Right cardiac atrium (tissue), 5 donors: ENCODE data around the gene BORCS6. TPM values are rescaled to one million over a fixed set of nuclear protein-coding genes. Genes with fewer than 3 reads are reported as not detected.
"Not testable (repeated sequence)": the region's sequence is repeated elsewhere in the genome, so short reads cannot be mapped to it uniquely, and the experiment has no call there.

ENCODE experiments used
- ATAC-seq, 2 donors: fragments of 200-7000 bp; cut with Tn5 transposase; one replicate each; pipeline versions ENCODE4 v1.8.0 to v1.9.1; 2020; ENCODE audit warnings: moderate library complexity in 2 of 2, mild to moderate bottlenecking in 1 of 2
- DNase-seq, 3 donors: peaks; one replicate each; pipeline ENCODE4 v3.0.0-alpha.2; 2020
- H3K27ac ChIP-seq: one replicate; pipeline ENCODE4 v1.5.1; 2013; ENCODE audit warnings: mild to moderate bottlenecking, low read length, control low read depth, moderate library complexity
- H3K27me3 ChIP-seq: one replicate; pipeline ENCODE4 v1.6.1; 2013; ENCODE audit not compliant: control insufficient read depth, insufficient read depth
- H3K4me1 ChIP-seq: one replicate; pipeline ENCODE4 v1.6.1; 2013; ENCODE audit warnings: low read length; ENCODE audit not compliant: control insufficient read depth, insufficient read depth
- H3K4me3 ChIP-seq: one replicate; pipeline ENCODE4 v1.5.1; 2013; ENCODE audit warnings: low read length, control low read depth
- H3K9me3 ChIP-seq: one replicate; pipeline ENCODE4 v1.6.1; 2013; ENCODE audit warnings: low read length; ENCODE audit not compliant: control insufficient read depth
- WGBS: extraction: QIAGEN DNeasy Blood & Tissue Kit; methylation state at CpG from one replicate; pipeline ENCODE4 v1.1.7; 2013; 5-methylcytosine and 5-hydroxymethylcytosine counted together
- intact Hi-C, 4 donors: fragments of 100-400 bp; cut with DNase I; formaldehyde crosslinking; loops; one replicate each; pipeline versions ENCODE4 v1.11.0 to v1.14.0; 2022 to 2023
- polyA plus RNA-seq: library from polyadenylated mRNA; stranded (reverse); fragments of 200-250 nt; gene quantifications from one replicate; pipeline ENCODE4 v1.2.3, GENCODE V29; 2013
- total RNA-seq, 4 donors: library from RNA; stranded (reverse); fragmentation: NEBNext Ultra II Directional; extraction: Animal tissue kit (Norgen Biotek cat#: 25700); gene quantifications; one replicate each; pipeline ENCODE4 v1.2.1, GENCODE V29; 2021
- donor health status: healthy with polysubstance abuse.
- donor health status: DM: no; HTN: yes; CAD: no.
- donor health status: DM: no; HTN: no; CAD: no.
- donor health status: DM: no; HTN: yes; CAD: no; lungs with severe emphysema.
- donor health status: DM: yes; HTN: yes; CAD: no.

Gene BORCS6
- total and polyA plus RNA-seq, 5 donors, result 7.0 to 9.9 (median 9.5) TPM

DNA sequence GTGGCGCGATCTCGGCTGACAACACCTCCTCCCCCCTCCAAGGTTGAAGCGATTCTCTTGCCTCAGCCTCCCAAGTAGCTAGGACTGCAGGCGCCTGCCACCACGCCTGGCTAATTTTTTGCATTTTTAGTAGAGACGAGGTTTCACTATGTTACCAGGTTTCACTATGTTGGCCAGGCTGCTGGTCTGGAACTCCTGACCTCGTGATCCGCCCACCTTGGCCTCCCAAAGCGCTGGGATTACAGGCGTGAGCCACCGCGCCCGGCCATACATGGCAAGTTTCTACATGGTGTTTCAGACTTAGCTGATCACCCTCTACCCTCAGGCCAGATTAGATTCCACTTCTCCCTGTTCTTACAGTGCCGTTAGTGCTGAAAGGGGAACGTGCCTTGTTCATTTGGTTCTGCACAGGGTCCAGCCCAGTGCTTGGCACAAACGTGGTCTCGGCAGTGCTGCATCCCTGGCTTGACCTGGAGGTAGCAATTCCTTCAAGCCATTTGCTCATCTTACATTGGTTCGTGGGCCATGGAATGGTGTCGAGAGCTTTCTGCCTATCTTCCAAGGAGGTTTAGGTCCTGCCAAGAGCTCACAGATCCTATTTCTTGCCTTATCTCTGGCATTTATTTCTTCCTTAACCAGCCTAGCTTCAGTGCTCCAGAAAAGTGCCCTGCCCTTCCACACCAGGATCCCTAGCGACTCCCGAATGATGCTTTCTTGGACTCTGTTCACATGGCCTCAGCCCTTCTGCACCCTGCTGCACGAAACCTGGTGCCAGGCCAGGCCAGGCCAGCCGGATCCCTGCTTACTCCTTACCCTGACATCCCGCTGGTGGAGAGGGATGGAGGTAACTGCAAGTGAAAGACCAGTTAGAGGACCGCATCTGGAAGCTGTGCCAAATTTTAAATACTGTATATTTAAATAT is 35.2 kb upstream of the BORCS6 start:
- WGBS, result 92% methylated on average over 26 of the region's 26 CpGs
- H3K4me3 ChIP-seq, result no peak overlapping the region
- DNase-seq (peak in 1 of 3 donors; percentile 51), ATAC-seq (no peak)
- H3K9me3 ChIP-seq, result no peaks in the 10 kb centered on the region
- H3K27ac ChIP-seq, result no peak overlapping the region
- intact Hi-C loops, result loop anchor here in 3 of 4 donors (10.0 kb wide), 1 partner anchor 100 kb away; the partner anchor contains the start of gene HES7 (in 3 of the 3)
- peaks cover 5% of the 10 kb centered on the region for H3K4me1 ChIP-seq
- H3K27me3 ChIP-seq, result no peaks in the 10 kb centered on the region

DNA sequence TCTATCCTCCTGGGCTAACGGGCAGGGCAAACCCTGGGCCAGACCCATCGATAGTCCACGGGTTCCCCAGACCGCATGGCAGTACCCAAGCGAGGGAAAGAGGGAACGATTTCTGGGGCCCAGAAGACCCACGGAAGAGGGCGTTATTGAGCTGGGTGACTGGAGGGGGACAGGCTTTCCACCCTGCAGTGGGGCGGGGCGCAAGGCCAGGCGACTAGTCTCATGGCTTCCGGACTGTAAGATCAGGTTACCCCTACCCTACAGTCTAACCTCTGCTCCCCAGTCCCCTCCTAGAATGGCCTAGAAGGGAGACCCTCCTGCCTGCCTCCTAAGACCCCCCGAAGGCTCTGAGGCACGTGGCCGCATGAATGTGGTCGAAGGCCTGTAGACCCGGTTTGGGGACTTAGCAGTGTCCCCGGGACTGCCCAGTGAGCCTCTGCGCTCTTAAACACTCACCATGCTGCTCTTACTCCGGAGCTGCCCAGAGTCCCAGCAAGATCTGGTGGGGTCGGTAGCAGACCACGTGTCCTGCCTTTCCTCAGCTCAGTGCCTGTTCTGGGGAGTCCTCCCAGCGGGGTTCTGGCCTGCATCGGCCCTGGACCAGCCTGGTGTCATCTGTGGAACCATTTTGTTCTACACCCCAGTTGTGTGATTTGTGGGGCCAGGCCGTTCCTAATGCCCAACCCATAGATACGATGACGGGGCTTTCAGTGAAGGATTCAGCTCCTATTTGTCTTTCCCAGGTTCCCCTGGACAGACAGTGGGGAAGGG is 33.6 kb upstream of the BORCS6 start:
- ATAC-seq (peak; percentile 3 to 8), DNase-seq (peak; percentile 73 to 87 (median 85))
- H3K27me3 ChIP-seq, result no peaks in the 10 kb centered on the region
- peak overlapping the region; percentile 73 for H3K4me3 ChIP-seq
- H3K4me1 ChIP-seq, result peaks cover 5% of the 10 kb centered on the region
- WGBS, result 9% methylated on average over 27 of the region's 27 CpGs
- H3K9me3 ChIP-seq, result no peaks in the 10 kb centered on the region
- H3K27ac ChIP-seq, result peak overlapping the region; percentile 99
- intact Hi-C loops, result loop anchor here in 3 of 4 donors (2.0 to 10.0 kb wide), 2 partner anchors 37 to 99 kb away; partner anchors contain the start of gene HES7 (in 3 of the 3)

DNA sequence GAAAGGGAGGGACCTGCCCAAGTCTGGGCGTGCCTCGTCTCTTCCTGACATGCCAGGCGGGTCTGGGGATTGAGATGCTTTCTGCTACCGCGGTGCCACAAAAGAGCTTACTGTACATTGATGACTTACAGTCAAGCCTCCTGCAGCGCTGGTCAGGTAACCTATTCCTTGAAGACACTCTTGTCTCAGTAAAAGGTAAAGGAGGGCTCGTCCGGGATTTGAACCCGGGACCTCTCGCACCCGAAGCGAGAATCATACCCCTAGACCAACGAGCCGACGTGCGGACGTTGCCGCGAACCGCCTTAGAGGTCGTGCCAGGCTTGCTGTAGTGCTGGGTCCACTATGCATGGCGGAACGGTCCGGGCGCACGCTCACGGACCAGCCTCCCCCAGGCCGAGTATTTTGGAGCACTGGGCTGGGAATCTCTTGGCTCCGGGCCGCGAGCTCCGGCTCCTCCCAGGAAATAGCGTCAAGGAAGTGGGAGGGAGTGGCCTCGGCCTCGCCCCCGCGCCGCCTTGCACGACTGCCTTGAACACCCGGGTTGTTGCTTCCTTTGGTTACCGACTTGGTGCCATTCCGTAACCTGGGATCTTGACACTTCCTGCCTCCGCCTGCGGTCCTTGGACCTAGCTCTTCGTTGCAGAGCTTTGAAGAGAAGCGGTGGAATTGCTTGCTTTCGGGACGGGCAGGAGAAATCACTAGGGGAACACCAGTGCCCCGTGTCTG is 32.8 kb upstream of the BORCS6 start:
- DNase-seq, result peak; percentile 96 to 98 (median 98)
- no peaks in the 10 kb centered on the region for H3K9me3 ChIP-seq
- ATAC-seq, result peak; percentile 78 to 79
- intact Hi-C loops, result loop anchor here in 3 of 4 donors (2.0 to 10.0 kb wide), 2 partner anchors 36 to 98 kb away; partner anchors contain the start of gene HES7 (in 3 of the 3)
- no peaks in the 10 kb centered on the region for H3K27me3 ChIP-seq
- under 1% methylated on average over 49 of the region's 49 CpGs for WGBS
- peak overlapping the region; percentile 99 for H3K27ac ChIP-seq
- peak overlapping the region; percentile 73 for H3K4me3 ChIP-seq
- peaks cover 5% of the 10 kb centered on the region for H3K4me1 ChIP-seq

DNA sequence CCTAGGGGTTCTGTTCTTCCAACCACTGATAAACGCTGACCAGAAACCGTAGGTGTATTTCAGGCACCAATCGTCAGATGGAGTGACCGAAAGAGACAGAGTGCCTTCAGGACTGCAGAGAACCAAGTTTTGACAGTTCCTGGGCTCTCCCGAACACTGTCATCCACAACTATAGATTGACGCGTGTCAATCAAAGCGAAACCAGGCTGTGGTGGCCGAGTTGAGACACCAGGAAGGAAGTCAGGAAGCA is 32.3 kb upstream of the BORCS6 start:
- ATAC-seq (no peak), DNase-seq (no peak)
- H3K27ac ChIP-seq, result peak overlapping the region; percentile 99
- H3K27me3 ChIP-seq, result no peaks in the 10 kb centered on the region
- intact Hi-C loops, result loop anchor here in 3 of 4 donors (2.0 to 10.0 kb wide), 2 partner anchors 36 to 98 kb away; partner anchors contain the start of gene HES7 (in 3 of the 3)
- H3K9me3 ChIP-seq, result no peaks in the 10 kb centered on the region
- peak overlapping the region; percentile 73 for H3K4me3 ChIP-seq
- peaks cover 5% of the 10 kb centered on the region for H3K4me1 ChIP-seq
- WGBS, result under 1% methylated on average over 9 of the region's 9 CpGs

DNA sequence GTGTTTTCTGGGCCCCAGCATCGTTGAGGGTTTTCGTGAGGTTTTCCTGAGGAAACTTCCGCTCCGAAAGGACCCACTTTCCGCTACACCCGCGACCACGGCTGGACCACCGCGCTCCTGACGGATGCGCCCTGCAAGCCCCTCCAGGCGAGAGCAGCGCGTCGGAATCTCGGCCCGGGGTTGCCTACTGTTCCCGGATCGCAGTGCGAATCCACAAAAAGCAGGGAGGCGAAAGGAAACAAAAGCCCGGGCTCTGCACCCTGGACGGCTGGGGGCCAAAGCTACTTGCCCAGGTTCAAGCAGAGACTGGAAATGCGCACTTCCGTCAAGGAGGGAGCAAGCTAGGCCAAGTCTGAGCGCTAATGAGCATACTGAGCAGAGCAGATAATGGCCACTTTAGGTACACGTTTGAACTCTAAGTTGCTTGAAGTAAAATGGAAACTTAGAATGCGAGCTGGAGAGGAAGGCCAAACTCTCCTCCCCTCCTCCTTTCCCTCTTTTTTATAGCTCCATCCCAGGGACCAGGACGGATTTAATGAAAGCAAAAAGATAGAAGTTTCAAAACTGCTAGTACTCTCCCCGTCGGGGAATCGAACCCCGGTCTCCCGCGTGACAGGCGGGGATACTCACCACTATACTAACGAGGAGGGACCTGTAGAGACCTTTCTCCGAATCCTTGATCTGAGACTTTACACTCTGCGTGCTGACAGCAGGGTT is 31.8 kb upstream of the BORCS6 start:
- intact Hi-C loops, result loop anchor here in 3 of 4 donors (2.0 to 10.0 kb wide), 2 partner anchors 35 to 97 kb away; partner anchors contain the start of gene HES7 (in 3 of the 3)
- Histone ChIP-seq H3K4me1 (peaks cover 5% of the 10 kb centered on the region), H3K27ac (peak overlapping the region; percentile 99), H3K9me3 (no peaks in the 10 kb centered on the region), H3K27me3 (no peaks in the 10 kb centered on the region), H3K4me3 (peak overlapping the region; percentile 73)
- ATAC-seq, result peak; percentile 79
- peak; percentile 81 to 92 (median 91) for DNase-seq
- WGBS, result under 1% methylated on average over 40 of the region's 40 CpGs

DNA sequence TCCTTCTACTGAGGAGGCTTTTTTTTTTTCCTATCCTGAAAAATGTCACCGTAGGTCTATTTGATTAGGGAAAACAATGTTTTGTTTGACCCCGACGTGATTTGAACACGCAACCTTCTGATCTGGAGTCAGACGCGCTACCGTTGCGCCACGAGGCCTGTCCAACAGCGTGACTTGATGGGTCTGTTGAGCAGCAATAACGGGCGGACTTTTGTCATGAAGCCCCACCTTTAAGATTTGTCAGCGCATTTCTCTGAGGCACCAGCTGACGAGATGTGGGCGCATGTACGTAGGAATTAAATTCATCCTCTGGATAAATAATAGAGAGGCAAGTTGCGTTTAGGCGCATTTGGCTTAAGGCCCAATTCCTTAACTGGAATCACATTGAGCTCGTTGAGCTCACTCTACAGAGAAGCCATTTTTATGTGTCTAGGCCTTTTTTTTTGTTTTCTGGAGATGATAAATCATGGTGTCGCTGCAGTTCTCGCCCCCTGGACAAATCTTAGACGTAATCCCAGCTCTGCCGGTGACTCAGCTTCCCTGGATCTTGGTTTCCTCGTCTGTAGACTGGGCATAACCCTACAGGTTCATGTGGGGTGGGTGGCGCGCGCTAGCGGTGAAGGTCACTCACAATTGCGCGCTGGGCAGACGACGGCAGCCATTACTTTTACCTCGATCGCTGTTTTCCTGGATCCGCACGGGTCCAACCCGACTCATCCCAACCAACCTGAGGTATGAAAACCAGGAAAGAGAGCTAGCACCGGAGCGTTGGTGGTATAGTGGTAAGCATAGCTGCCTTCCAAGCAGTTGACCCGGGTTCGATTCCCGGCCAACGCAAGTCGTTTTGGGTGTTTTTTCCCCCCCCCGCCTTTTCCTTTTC is 31.0 kb upstream of the BORCS6 start:
- peak overlapping the region; percentile 99 for H3K27ac ChIP-seq
- WGBS, result under 1% methylated on average over 45 of the region's 45 CpGs
- intact Hi-C loops, result loop anchor here in 3 of 4 donors (2.0 to 10.0 kb wide), 2 partner anchors 34 to 96 kb away; partner anchors contain the start of gene HES7 (in 3 of the 3)
- H3K4me1 ChIP-seq, result peaks cover 5% of the 10 kb centered on the region
- H3K4me3 ChIP-seq, result peak overlapping the region; percentile 73
- H3K9me3 ChIP-seq, result no peaks in the 10 kb centered on the region
- DNase-seq (peak; percentile 81 to 92 (median 92)), ATAC-seq (peak; percentile 79 to 81)
- H3K27me3 ChIP-seq, result no peaks in the 10 kb centered on the region

DNA sequence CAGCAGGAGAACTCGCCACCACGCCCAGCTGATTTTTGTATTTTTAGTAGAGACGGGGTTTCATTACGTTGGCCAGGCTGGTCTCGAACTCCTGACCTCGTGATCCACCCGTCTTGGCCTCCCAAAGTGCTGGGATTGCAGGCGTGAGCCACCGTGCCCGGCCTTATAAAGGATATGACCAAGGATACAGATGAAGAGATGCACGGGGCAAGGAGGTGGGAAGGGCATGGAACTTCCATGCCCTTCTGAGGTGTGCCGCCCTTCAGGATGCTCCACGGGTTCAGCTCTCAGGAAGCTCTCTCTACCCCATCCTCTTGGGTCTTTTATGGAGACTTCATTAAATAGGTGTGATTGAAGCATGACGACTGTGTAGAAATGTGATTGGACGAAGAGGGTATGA is 24.0 kb upstream of the BORCS6 start:
- intact Hi-C loops, result not testable (repeated sequence)

DNA sequence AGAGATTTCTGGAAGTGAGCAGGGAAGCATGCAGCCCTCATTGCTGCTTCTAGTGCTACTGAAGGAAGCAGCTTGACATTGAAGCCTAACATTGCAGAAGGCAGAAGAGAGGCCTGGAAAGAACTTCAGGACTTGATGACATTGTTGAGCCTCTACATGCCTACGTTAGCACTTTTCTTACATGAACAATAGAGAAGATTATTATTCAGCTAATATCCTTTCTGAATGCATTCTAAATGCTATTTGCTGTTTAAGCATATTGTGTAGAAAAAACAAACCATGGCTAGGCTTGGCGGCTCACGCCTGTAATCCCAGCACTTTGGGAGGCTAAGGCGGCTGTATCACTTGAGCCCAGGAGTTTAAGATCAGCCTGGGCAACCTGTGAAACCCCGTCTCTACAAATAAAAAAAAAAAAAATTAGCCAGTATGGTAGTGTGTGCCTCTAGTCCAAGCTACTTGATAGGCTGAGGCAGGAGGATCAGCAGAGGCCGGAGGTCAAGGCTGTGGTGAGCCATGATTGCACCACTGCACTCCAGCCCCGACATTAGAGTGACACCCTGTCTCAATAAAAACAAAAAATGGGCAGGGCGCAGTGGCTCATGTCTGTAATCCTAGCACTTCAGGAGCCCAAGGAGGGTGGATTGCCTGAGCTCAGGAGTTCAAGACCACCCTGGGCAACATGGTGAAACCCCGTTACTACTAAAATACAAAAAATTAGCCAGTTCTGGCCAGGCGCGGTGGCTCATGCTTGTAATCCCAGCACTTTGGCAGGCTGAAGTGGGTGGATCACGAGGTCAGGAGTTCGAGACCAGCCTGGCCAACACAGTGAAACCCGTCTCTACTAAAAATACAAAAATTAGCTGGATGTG is 22.6 kb upstream of the BORCS6 start:
- DNase-seq (no peak), ATAC-seq (no peak)
- Histone ChIP-seq H3K27ac (no peak overlapping the region), H3K9me3 (no peaks in the 10 kb centered on the region), H3K4me3 (no peak overlapping the region), H3K4me1 (peaks cover 5% of the 10 kb centered on the region), H3K27me3 (no peaks in the 10 kb centered on the region)
- intact Hi-C loops, result no loop called here
- WGBS, result 85% methylated on average over 14 of the region's 14 CpGs

More for the DNA sequence above, 24.0 kb upstream of the BORCS6 start:
- not testable (repeated sequence) for DNase-seq, H3K27me3 ChIP-seq, H3K4me1 ChIP-seq, ATAC-seq, H3K9me3 ChIP-seq, H3K4me3 ChIP-seq, H3K27ac ChIP-seq
- WGBS, result 82% methylated on average over 15 of the region's 15 CpGs
